Psoas muscle (tissue), 8 donors: ENCODE data around the gene SSNA1. TPM values are rescaled to one million over a fixed set of nuclear protein-coding genes. Genes with fewer than 3 reads are reported as not detected.

ENCODE experiments used
- ATAC-seq, 4 donors: fragments of 200-7000 bp; cut with Tn5 transposase; one replicate each; pipeline ENCODE4 v1.9.1; 2020; ENCODE audit warnings: moderate library complexity in 3 of 4, mild to moderate bottlenecking in 2 of 4
- DNase-seq, 2 donors: peaks; one replicate each; pipeline ENCODE4 v3.0.0-alpha.2; 2020
- H3K27ac ChIP-seq: fragments of 200-600 bp; one replicate; pipeline ENCODE4 v1.8.0; 2022
- H3K27me3 ChIP-seq, 3 donors: fragments of 200-600 bp in 1 of 3; one replicate each; pipeline versions ENCODE4 v1.6.1 to v1.8.0; 2013 to 2022; ENCODE audit warnings: low read length in 2 of 3, mild to moderate bottlenecking in 2 of 3, moderate library complexity in 1 of 3; ENCODE audit not compliant: insufficient read depth in 3 of 3
- H3K36me3 ChIP-seq, 2 donors: fragments of 200-600 bp in 1 of 2; one replicate each; pipeline versions ENCODE4 v1.6.1 to v1.8.0; 2013 to 2022; ENCODE audit warnings: low read depth in 1 of 2, mild to moderate bottlenecking in 1 of 2, moderate library complexity in 1 of 2; ENCODE audit not compliant: insufficient read depth in 1 of 2
- H3K4me1 ChIP-seq: fragments of 200-600 bp; one replicate; pipeline ENCODE4 v1.8.0; 2022
- H3K4me3 ChIP-seq: fragments of 200-600 bp; one replicate; pipeline ENCODE4 v1.8.0; 2022; ENCODE audit warnings: mild to moderate bottlenecking
- H3K9me3 ChIP-seq: fragments of 200-600 bp; one replicate; pipeline ENCODE4 v1.8.0; 2022
- CTCF ChIP-seq: fragments of 200-600 bp; IDR thresholded peaks from one replicate; pipeline ENCODE4 v1.8.0; 2022; ENCODE audit warnings: antibody characterized with exemption
- WGBS, 3 donors: extraction: QIAGEN DNeasy Blood & Tissue Kit; methylation state at CpG; one replicate each; pipeline versions ENCODE4 v1.1.6 to v1.1.7; 2013; 5-methylcytosine and 5-hydroxymethylcytosine counted together
- intact Hi-C, 2 donors: fragments of 100-400 bp; cut with DNase I; formaldehyde crosslinking; loops; one replicate each; pipeline versions ENCODE4 v1.11.0 to v1.14.2; 2022
- polyA plus RNA-seq, 3 donors: library from polyadenylated mRNA; stranded (reverse); fragments of 200-250 nt; gene quantifications; one replicate each; pipeline ENCODE4 v1.2.3, GENCODE V29; 2013
- total RNA-seq, 4 donors: library from RNA; stranded (reverse); fragmentation: NEBNext Ultra II Directional in 2 of 4; extraction: Animal tissue kit (Norgen Biotek cat#: 25700) in 2 of 4; gene quantifications; one replicate each; pipeline versions ENCODE4 v1.2.1 to v1.2.4, GENCODE V29; 2021 to 2023
- donor health status: healthy with polysubstance abuse.
- donor health status: DM: no; HTN: no; CAD: no; lungs with moderate emphysema.
- donor health status: Bipolar disorder and iron deficiency.
- donor health status: healthy.
- donor health status: DM: yes; HTN: yes; CAD: no.
- donor health status: DM: no; HTN: no; CAD: no.
- donor health status: DM: no; HTN: no; CAD: no.
- donor health status: DM: yes; HTN: yes; CAD: no.

Gene SSNA1
- total and polyA plus RNA-seq, 7 donors: 51.5 to 176 (median 65.4) TPM

GRCh38 chr9:137167747-137168572 is 20.5 kb upstream of the SSNA1 start:
- no peak for TF ChIP-seq CTCF
- Histone ChIP-seq H3K9me3 (no peaks in the 10 kb centered on the region), H3K36me3 (no peaks in the 10 kb centered on the region), H3K27me3 (peaks cover 0 to 85% (median 47%) of the 10 kb centered on the region in 3 donors), H3K4me3 (peak overlapping the region; percentile 58), H3K27ac (no peak overlapping the region), H3K4me1 (peaks cover 29% of the 10 kb centered on the region)
- 5% methylated on average over 35 to 57 of the region's 57 CpGs for WGBS, 3 donors
- no peak for ATAC-seq
- intact Hi-C loops: no loop called here
- DNase-seq: no peak

- no peaks in the 10 kb centered on the region for H3K9me3 ChIP-seq
- no peak for TF ChIP-seq CTCF
- H3K36me3 ChIP-seq: no peaks in the 10 kb centered on the region
- H3K27ac ChIP-seq: no peak overlapping the region
- ATAC-seq (peak in 1 of 4 donors; percentile 5), DNase-seq (no peak)
- peaks cover 23% of the 10 kb centered on the region for H3K4me1 ChIP-seq
- intact Hi-C loops: no loop called here
- peaks cover 0 to 79% (median 44%) of the 10 kb centered on the region in 3 donors for H3K27me3 ChIP-seq
- 0 to 1% (median 0%) methylated on average over 32 to 36 of the region's 36 CpGs for WGBS, 3 donors
- peak overlapping the region; percentile 58 for H3K4me3 ChIP-seq
These were observed 19.9 kb upstream of the SSNA1 start for GRCh38 chr9:137168573-137168903.

- Histone ChIP-seq H3K4me1 (peaks cover 23% of the 10 kb centered on the region), H3K9me3 (no peaks in the 10 kb centered on the region), H3K27me3 (peaks cover 0 to 72% (median 40%) of the 10 kb centered on the region in 3 donors), H3K36me3 (no peaks in the 10 kb centered on the region), H3K4me3 (peak overlapping the region; percentile 58), H3K27ac (no peak overlapping the region)
- peak; percentile 43 to 83 (median 76) for ATAC-seq
- intact Hi-C loops: no loop called here
- WGBS, 3 donors: 0 to 1% (median 0%) methylated on average over 68 to 124 of the region's 124 CpGs
- no peak for DNase-seq
- TF ChIP-seq CTCF: no peak
These were observed 19.3 kb upstream of the SSNA1 start for GRCh38 chr9:137168904-137169856.

GRCh38 chr9:137169896-137170358 is 18.5 kb upstream of the SSNA1 start, which contains the start of gene LRRC26:
Gene LRRC26, minus strand, starts transcription at chr9:137170051. Its CDS starts 108 bp downstream, at chr9:137169943.
- no peaks in the 10 kb centered on the region for H3K36me3 ChIP-seq
- H3K4me1 ChIP-seq: peaks cover 23% of the 10 kb centered on the region
- peaks cover 0 to 65% (median 34%) of the 10 kb centered on the region in 3 donors for H3K27me3 ChIP-seq
- ATAC-seq (no peak), DNase-seq (no peak)
- H3K9me3 ChIP-seq: no peaks in the 10 kb centered on the region
- 5 to 10% (median 6%) methylated on average over 30 to 41 of the region's 41 CpGs for WGBS, 3 donors
- H3K4me3 ChIP-seq: peak within 1 kb of the TSS; percentile 58
- intact Hi-C loops: no loop called here
- TF ChIP-seq CTCF: no peak
- no peak within 1 kb of the TSS for H3K27ac ChIP-seq
